ENCODE results near the gene BPIFB1.

GRCh38 chr20:33351696-33352095 is 68.7 kb downstream of the BPIFB1 start:
- TF ChIP-seq TCF3 (IDR thresholded peaks at IDR 0.05; ENCODE audit: borderline replicate concordance, insufficient read depth, low read depth, low read length), result no peak
- no peak for TF ChIP-seq CTCF (IDR thresholded peaks at IDR 0.05 in 2 of 3, conservative IDR thresholded peaks at IDR 0.05 in 1 of 3; ENCODE audit: control insufficient read depth in 2 of 3, extremely low read depth in 1 of 3, insufficient read depth in 1 of 3, low read depth in 3 of 3, low read length in 3 of 3)
- no peak for TF ChIP-seq LARP7 (IDR thresholded peaks at IDR 0.05)
